RWPE1 (cell line): ENCODE measurements around the gene GAS6.
A peak's percentile ranks its signal among the peaks of the same experiment; 100 is the strongest.
"Not testable (repeated sequence)": the region's sequence is repeated elsewhere in the genome, so short reads cannot be mapped to it uniquely, and the experiment has no call there.

ENCODE experiments used
- CTCF ChIA-PET: fragments of 350-600 bp; sonication (Branson Sonifier 250); formaldehyde crosslinking; extraction: SDS; loops from one replicate; lab custom pipeline; 2021; lab: Yijun Ruan, JAX
- POLR2A ChIA-PET: fragments of 400-600 bp; formaldehyde crosslinking; extraction: SDS; loops from one replicate; lab custom pipeline; 2020; ENCODE audit warnings: antibody characterized with exemption; ENCODE audit not compliant: low non-redundant PET; lab: Yijun Ruan, JAX
- DNase-seq: peaks from one replicate; pipeline ENCODE4 v3.0.0; 2012; ENCODE audit warnings: low spot score
- H3K27ac ChIP-seq: fragments of 450-650 bp; 2 replicates; pipeline ENCODE4 v1.5.1; 2017
- TF ChIP-seq, protein P1 (sequence below): fragments of 450-650 bp; conservative IDR thresholded peaks from 2 replicates; pipeline ENCODE4 v1.5.1; 2017; ENCODE audit warnings: low read depth, mild to moderate bottlenecking

The GAS6 gene

DNA sequence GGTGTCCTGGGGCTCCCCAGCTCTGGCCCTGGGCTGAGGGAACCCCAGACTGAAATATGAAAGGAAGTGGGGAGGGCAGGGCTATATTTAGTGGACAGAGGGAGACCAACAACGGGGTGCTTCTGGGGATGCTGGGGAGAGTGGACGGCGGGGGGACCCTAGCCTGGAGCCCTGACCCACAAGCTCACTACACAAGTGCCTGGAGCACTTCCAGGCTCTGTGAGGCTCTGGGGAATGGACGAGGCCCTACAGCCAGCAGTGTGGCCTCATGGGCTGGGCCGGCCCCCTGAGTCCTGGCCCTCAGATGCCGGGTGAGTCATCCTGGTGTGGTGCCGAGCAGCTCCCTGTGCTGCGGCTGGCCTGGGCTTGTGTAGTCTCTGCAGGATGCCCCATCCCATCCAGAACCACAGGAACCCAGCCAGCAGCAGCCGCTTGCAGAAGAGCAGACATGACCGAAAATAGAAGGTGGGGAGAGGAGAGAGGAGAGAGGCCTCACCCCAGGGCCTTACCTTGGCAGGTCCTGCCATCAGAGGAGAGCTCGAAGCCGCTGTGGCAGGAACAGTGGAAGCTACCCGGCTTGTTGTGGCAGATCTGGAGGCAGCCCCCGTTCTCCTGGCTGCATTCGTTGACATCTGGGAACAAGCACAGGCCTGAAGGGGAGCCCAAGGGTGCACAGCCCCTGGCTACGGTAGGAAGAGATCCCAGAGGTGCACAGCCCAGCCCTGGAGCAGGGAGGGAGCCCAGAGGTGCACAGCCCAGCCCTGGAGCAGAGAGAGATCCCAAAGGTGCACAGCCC lies 26.1 kb downstream of the GAS6 start:
- ChIA-PET CTCF (interaction anchor here (1.0 to 1.3 kb wide), 2 partner anchors 25 to 110 kb away, joined by 3 to 4 read pairs; no protein-coding TSS in a partner anchor), POLR2A (interaction anchor here (1.1 kb wide), 1 partner anchor 17 kb away, joined by 5 read pairs; no protein-coding TSS in a partner anchor)
- H3K27ac ChIP-seq = peak overlapping the region; percentile 100
- peak; percentile 93 for DNase-seq
- TF ChIP-seq, protein P1, sequence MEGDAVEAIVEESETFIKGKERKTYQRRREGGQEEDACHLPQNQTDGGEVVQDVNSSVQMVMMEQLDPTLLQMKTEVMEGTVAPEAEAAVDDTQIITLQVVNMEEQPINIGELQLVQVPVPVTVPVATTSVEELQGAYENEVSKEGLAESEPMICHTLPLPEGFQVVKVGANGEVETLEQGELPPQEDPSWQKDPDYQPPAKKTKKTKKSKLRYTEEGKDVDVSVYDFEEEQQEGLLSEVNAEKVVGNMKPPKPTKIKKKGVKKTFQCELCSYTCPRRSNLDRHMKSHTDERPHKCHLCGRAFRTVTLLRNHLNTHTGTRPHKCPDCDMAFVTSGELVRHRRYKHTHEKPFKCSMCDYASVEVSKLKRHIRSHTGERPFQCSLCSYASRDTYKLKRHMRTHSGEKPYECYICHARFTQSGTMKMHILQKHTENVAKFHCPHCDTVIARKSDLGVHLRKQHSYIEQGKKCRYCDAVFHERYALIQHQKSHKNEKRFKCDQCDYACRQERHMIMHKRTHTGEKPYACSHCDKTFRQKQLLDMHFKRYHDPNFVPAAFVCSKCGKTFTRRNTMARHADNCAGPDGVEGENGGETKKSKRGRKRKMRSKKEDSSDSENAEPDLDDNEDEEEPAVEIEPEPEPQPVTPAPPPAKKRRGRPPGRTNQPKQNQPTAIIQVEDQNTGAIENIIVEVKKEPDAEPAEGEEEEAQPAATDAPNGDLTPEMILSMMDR = no peak

DNA sequence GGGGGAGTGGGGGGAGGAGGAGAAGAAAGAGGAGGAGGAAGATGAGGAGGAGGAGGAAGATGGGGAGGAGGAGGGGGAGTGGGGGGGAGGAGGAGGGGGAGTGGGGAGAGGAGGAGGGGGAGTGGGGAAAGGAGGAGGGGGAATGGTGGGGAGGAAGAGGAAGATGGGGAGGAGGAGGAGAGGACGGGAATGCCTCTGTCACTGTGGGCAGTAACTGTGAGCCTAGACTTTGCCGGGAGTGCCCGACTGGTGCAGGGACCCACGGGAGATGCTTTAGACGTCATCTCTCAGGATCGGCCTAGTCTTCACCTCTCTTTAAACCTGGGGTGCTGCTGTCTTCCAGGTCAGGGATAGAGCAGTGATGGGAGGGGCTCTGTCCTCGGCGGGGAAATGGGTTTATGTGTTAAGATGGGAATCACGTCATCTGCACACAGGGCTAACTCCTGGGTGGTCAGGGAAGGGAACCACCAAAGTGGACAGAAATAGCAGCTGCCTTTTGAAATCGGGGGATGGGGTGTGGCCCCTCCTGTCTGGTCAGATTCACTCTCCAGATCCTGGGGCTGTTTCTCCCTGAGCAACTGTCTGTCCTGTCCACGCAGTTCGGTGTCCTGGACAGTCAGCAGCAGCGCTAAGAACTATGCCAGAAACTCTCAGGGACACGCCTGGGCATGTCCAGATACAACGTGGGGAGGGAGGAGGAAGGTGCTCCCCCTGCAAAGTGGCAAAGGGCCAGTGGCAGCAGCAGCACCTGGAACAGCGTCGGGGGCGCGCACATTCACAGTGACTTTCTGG lies 26.9 kb downstream of the GAS6 start:
- ChIA-PET CTCF (interaction anchor here (0.6 to 1.3 kb wide), 2 partner anchors 16 to 110 kb away, joined by 3 to 4 read pairs; no protein-coding TSS in a partner anchor), POLR2A (interaction anchor here (1.1 kb wide), 1 partner anchor 16 kb away, joined by 5 read pairs; no protein-coding TSS in a partner anchor)
- H3K27ac ChIP-seq = peak overlapping the region; percentile 100
- TF ChIP-seq, protein P1 = no peak
- DNase-seq = peak; percentile 77

- POLR2A ChIA-PET = interaction anchor here (0.7 kb wide), 1 partner anchor 391 kb away, joined by 6 read pairs; no protein-coding TSS in a partner anchor
- no peak for DNase-seq
- TF ChIP-seq, protein P1 = no peak
- CTCF ChIA-PET = no interaction called here
- H3K27ac ChIP-seq = peak overlapping the region; percentile 51
Measured at GRCh38 chr13:113835461-113836270, 28.2 kb downstream of the GAS6 start.

GRCh38 chr13:113834496-113835200 lies 29.2 kb downstream of the GAS6 start:
- TF ChIP-seq, protein P1 = no peak
- DNase-seq = no peak
- POLR2A ChIA-PET = no interaction called here
- CTCF ChIA-PET = no interaction called here
- H3K27ac ChIP-seq = peak overlapping the region; percentile 51

DNA sequence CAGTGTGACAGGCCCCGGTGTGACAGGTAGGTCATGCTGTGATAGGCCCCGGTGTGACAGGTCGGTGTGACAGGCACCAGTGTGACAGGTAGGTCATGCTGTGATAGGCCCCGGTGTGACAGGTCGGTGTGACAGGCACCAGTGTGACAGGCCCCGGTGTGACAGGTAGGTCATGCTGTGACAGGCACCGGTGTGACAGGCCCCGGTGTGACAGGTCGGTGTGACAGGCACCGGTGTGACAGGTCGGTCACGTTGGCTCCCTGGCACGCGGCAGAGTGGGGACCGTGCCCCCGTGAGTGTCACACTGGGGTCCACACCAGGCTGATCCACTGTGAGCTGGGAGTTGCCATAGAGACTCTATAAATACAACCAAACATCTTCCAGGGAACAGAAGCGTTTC lies 29.9 kb downstream of the GAS6 start:
- DNase-seq, CTCF ChIA-PET, POLR2A ChIA-PET: not testable (repeated sequence)
- peak overlapping the region; percentile 51 for H3K27ac ChIP-seq
